Endodermal cell (in vitro differentiated cells): Measurements from ENCODE around the gene TMEM254. TPM values are rescaled to one million over a fixed set of nuclear protein-coding genes. Genes with fewer than 3 reads are reported as not detected.

ENCODE experiments used
- DNase-seq: peaks from one replicate; pipeline ENCODE4 v3.0.0-alpha.2; 2017
- H3K27ac ChIP-seq: 2 replicates; pipeline ENCODE4 v1.5.1; 2013; ENCODE audit warnings: mild to moderate bottlenecking, low read depth, low read length, moderate library complexity
- H3K27me3 ChIP-seq: 2 replicates; pipeline ENCODE4 v1.6.1; 2013; ENCODE audit warnings: mild to moderate bottlenecking, low read length, moderate library complexity; ENCODE audit not compliant: insufficient read depth, control insufficient read depth, poor library complexity, severe bottlenecking
- H3K36me3 ChIP-seq: 2 replicates; pipeline ENCODE4 v1.7.0; 2013; ENCODE audit warnings: mild to moderate bottlenecking, low read length, moderate library complexity; ENCODE audit not compliant: control insufficient read depth, insufficient read depth
- H3K4me1 ChIP-seq: one replicate; pipeline ENCODE4 v1.7.0; 2013; ENCODE audit warnings: low read length; ENCODE audit not compliant: control insufficient read depth, insufficient read depth
- H3K4me3 ChIP-seq: 2 replicates; pipeline ENCODE4 v1.5.1; 2013; ENCODE audit warnings: mild to moderate bottlenecking, low read length, moderate library complexity
- H3K9ac ChIP-seq: 2 replicates; pipeline ENCODE4 v1.6.1; 2013; ENCODE audit warnings: mild to moderate bottlenecking, low read length, moderate library complexity; ENCODE audit not compliant: poor library complexity, severe bottlenecking; ENCODE audit errors: extremely low read depth
- H3K9me3 ChIP-seq: 2 replicates; pipeline ENCODE4 v1.6.1; 2013; ENCODE audit warnings: mild to moderate bottlenecking, low read length, moderate library complexity; ENCODE audit not compliant: control insufficient read depth
- H3K27ac Mint-ChIP-seq: 2 replicates; pipeline ENCODE4 v1.8.0; 2020; ENCODE audit warnings: mixed read lengths
- H3K27me3 Mint-ChIP-seq: 2 replicates; pipeline ENCODE4 v1.8.0; 2021; ENCODE audit warnings: mild to moderate bottlenecking, mixed read lengths; ENCODE audit not compliant: insufficient read depth
- H3K36me3 Mint-ChIP-seq: 2 replicates; pipeline ENCODE4 v1.8.0; 2020; ENCODE audit warnings: low read depth, mixed read lengths
- H3K4me1 Mint-ChIP-seq: 2 replicates; pipeline ENCODE4 v1.8.0; 2020; ENCODE audit warnings: mixed read lengths
- H3K4me3 Mint-ChIP-seq: 2 replicates; pipeline ENCODE4 v1.8.0; 2020; ENCODE audit warnings: mild to moderate bottlenecking, moderate library complexity, mixed read lengths
- H3K9me3 Mint-ChIP-seq: 2 replicates; pipeline ENCODE4 v1.8.0; 2020; ENCODE audit warnings: mild to moderate bottlenecking, mixed read lengths
- CTCF ChIP-seq: fragments of 200-600 bp; sonication (generic); conservative IDR thresholded peaks from 2 replicates; pipeline ENCODE4 v1.5.0; 2021; ENCODE audit warnings: antibody characterized with exemption, mild to moderate bottlenecking
- WGBS, 2 experiments: methylation state at CpG; one replicate each; pipeline versions ENCODE4 v1.1.5 to v1.1.7; 2013; ENCODE audit warnings: missing lambda C conversion rate in 2 of 2, mixed read lengths in 1 of 2; ENCODE audit not compliant: insufficient coverage in 1 of 2, insufficient read length in 1 of 2; 5-methylcytosine and 5-hydroxymethylcytosine counted together
- total RNA-seq, 2 donors: library from RNA; stranded (reverse); fragmentation: NEBNext Ultra II Directional in 1 of 2; extraction: Animal tissue kit (Norgen Biotek cat#: 25700) in 1 of 2; gene quantifications; 2 replicates in 1 of 2; 3 replicates in 1 of 2; pipeline ENCODE4 v1.2.1, GENCODE V29; 2021

Gene TMEM254
- total RNA-seq, 2 donors from 2014 or later, result 31.5 to 31.9 TPM

GRCh38 chr10:80122746-80123145, 44.3 kb downstream of the TMEM254 start:
- 88 to 92% methylated on average over 2 of the region's 2 CpGs for WGBS, 2 experiments
- no peaks in the 10 kb centered on the region for H3K4me1 Mint-ChIP-seq
- no peak overlapping the region for H3K9ac ChIP-seq

GRCh38 chr10:80126876-80127275, 48.4 kb downstream of the TMEM254 start:
- H3K27ac ChIP-seq, result no peak overlapping the region
- H3K4me3 ChIP-seq, result no peak overlapping the region
- Mint-ChIP-seq H3K4me1 (peaks cover 9% of the 10 kb centered on the region), H3K27ac (no peak overlapping the region), H3K36me3 (no peaks in the 10 kb centered on the region), H3K27me3 (peaks cover 4% of the 10 kb centered on the region), H3K9me3 (no peaks in the 10 kb centered on the region), H3K4me3 (no peak overlapping the region)
- no peaks in the 10 kb centered on the region for H3K27me3 ChIP-seq
- H3K9ac ChIP-seq, result no peak overlapping the region
- TF ChIP-seq CTCF, result no peak
- peak; percentile 73 for DNase-seq
- H3K4me1 ChIP-seq, result no peaks in the 10 kb centered on the region
- WGBS, 2 experiments, result 86 to 89% methylated on average over 1 to 4 of the region's 4 CpGs
- H3K36me3 ChIP-seq, result no peaks in the 10 kb centered on the region
- H3K9me3 ChIP-seq, result no peaks in the 10 kb centered on the region

More at GRCh38 chr10:80122746-80123145, 44.3 kb downstream of the TMEM254 start:
- Histone ChIP-seq H3K4me3 (no peak overlapping the region), H3K4me1 (no peaks in the 10 kb centered on the region), H3K36me3 (no peaks in the 10 kb centered on the region), H3K27me3 (no peaks in the 10 kb centered on the region), H3K9me3 (no peaks in the 10 kb centered on the region), H3K27ac (no peak overlapping the region)
- Mint-ChIP-seq H3K9me3 (no peaks in the 10 kb centered on the region), H3K27ac (no peak overlapping the region), H3K27me3 (peaks cover 4% of the 10 kb centered on the region), H3K4me3 (no peak overlapping the region), H3K36me3 (no peaks in the 10 kb centered on the region)
- no peak for DNase-seq
- TF ChIP-seq CTCF, result no peak

GRCh38 chr10:80131499-80131901, 53.0 kb downstream of the TMEM254 start:
- Histone ChIP-seq H3K36me3 (no peaks in the 10 kb centered on the region), H3K4me3 (peak overlapping the region; percentile 80), H3K27ac (no peak overlapping the region), H3K9ac (peak overlapping the region; percentile 89), H3K4me1 (no peaks in the 10 kb centered on the region), H3K27me3 (peaks cover 13% of the 10 kb centered on the region), H3K9me3 (no peaks in the 10 kb centered on the region)
- Mint-ChIP-seq H3K4me3 (peak overlapping the region; percentile 60), H3K36me3 (no peaks in the 10 kb centered on the region), H3K4me1 (peaks cover 17% of the 10 kb centered on the region), H3K9me3 (no peaks in the 10 kb centered on the region), H3K27ac (peak overlapping the region; percentile 90), H3K27me3 (peaks cover 26% of the 10 kb centered on the region)
- peak; percentile 87 for DNase-seq
- WGBS, 2 experiments, result 49 to 64% methylated on average over 6 of the region's 6 CpGs
- no peak for TF ChIP-seq CTCF
